HG03457 (cell line): Measurements from ENCODE around the gene GPER1.
"Not testable (repeated sequence)": the region's sequence is repeated elsewhere in the genome, so short reads cannot be mapped to it uniquely, and the experiment has no call there.

Source experiments
- ATAC-seq: cut with Tn5 transposase; IDR thresholded peaks from one replicate; pipeline ENCODE4 v1.9.1; 2021; ENCODE audit warnings: moderate number of reproducible peaks; ENCODE audit not compliant: unreplicated experiment

The GPER1 gene

DNA sequence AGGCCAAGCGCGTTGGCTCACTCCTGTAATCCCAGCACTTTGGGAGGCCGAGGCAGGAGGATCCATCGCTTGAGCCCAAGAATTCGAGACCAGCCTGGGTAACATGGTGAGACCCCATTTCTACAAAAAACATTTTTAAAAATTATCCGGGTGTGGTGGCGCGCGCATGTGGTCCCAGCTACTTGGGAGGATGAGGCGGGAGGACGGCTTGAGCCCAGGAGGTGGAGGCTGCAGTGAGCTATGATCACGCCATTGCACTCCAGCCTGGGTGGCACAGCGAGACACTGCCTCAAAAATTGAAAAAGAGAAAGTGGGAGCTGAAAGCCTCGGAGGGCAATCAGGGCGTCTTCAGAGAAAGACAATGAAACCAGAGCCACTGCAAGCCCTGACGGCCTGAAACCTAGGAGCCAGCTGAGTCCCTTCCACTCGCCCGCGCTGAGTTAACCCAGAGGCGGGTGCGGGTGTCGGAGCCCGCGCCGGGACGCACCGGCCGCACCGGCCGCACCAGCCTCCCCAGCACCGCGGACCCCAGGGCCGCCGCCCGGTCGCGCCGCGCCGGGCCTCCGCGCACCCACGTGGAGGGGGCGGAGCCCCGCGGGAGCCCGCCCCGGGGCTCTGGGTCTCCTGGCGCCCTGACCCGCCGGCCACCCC, 49.7 kb downstream of the GPER1 start:
- ATAC-seq = peak; percentile 36

DNA sequence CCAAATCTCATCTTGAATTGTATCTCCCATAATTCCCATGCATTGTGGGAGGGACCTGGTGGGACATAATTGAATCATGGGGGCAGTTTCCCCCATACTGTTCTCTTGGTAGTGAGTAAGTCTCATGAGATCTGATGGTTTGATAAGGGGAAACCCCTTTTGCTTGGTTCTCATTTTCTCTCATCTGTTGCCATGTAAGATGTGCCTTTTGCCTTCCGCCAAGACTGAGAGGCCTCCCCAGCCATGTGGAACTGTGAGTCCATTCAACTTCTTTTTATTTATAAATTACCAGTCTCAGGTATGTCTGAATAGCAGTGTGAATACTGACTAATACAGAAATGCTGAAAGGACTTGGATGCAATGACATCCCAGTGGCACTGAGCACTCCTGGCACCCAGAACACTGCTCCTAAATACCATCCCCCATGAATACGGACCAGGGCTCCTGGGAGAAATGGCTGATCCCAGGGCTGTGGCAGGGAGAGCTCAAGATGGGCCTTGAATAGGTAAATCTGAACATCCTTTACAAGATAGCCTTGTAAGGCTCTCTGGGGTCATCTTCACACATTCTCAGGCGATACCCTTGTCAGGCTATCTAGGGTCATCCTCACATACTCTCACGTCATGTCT, 52.7 kb downstream of the GPER1 start:
- ATAC-seq = no peak

DNA sequence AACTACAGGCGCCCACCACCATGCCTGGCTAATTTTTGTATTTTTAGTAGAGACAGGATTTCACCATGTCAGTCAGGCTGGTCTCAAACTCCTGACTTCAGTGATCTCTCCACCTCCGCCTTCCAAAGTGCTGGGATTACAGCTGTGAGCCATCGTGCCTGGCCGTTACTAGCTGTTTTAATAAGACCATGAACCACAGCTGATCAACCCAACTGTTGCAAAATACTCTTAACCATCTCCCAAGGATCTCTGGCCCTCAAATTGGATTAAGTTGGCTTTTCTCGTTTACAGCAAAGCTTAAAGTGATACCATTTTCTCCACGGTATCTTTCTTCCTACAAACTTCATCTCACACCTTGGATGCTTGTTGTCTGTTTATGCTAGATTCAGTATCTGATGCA, 53.7 kb downstream of the GPER1 start:
- no peak for ATAC-seq

DNA sequence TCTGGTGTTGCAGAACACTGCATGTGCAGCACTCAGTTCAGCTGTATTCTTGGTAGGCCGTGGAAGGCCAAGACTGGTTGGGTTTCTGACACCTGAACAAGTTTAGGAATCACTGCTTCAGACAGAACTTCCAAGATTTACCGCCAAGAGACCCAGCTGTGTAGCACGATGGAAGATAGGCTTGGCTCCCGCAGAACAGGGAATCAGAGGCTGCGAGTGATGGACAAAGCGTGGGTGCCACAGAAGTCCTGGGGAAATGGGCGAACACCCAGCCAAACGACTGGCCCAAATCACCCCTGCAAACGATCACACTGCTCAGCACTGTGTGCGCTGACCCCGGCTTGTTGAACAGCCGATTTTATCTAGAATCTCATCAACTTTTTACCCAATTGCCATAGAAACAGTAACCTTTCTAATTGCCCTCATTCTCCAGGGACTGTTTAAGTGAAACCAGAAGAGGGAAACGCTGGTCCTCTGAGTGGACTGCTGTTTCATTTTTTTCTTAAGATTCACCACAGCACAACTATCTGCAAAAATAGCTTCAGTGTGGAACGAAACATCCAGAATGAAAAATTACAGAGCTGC, 54.2 kb downstream of the GPER1 start:
- ATAC-seq = no peak

DNA sequence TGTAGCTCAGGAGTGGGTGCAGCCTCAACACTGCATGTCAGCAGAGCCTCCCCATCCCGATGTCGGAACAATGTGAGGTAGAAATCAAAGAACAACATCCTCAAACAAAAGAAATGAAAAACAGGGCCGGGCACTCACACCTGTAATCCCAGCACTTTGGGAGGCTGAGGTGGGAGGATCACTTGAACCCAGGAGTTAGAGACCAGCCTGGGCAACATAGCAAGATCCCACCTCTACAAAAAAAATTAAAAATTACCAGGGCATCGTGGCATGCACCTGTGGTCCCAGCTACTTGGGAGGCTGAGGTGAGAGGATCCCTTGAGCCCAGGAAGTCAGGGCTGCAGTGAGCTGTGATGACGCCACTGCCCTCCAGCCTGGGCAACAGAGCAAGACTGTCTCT, 55.1 kb downstream of the GPER1 start:
- ATAC-seq = not testable (repeated sequence)
